ENCODE results near the gene DMBT1.

DMBT1 gene

DNA sequence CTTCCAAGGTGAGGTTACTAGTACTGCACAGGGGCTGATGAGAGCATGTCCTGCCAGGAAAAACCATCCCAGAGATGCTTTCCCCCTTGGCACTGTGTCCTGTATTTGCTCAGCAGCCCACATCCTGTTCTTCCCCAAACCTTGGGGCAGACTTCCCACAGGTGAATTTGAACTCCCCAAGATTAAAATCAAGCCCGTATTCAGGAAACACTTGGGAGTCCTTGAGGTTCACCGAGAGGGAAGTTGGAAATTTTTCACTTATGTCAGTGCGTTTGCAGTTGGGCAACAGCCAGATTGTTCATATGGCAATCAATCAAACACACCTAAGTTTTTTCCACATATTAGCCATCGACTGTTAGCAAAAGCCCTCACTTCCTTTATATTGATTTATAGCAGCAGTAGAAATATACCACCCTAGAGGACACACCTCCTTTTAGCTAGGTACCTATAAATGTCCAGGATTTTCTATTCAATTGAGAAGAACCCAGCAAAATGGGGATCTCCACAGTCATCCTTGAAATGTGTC, at the start of gene DMBT1:
DMBT1 (plus strand) TSS at position 476 of the 526 bp plus-strand sequence; CDS start at position 493, 17 bp downstream.
- no peak for DNase-seq (ENCODE audit: low read depth)

DNA sequence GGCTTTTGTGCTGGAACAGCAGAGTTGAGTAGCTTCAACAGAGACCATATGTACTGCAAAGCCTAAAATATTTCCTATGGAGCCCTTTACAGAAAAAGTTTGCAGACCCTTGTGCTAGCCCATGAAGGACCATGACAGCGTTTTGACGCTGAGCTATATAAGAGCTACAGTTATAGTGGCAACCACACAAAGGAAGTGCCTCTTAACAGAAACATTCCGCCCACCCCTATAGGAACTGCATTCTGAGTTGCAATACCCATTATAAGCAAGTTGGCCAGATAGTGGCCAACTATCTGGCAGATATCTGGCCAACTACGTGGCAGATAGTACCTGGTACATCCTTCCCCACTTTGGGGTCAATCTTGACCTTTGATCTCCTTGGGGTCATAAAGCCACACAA, 47.5 kb upstream of the DMBT1 start:
- DNase-seq (ENCODE audit: low read depth): no peak

DNA sequence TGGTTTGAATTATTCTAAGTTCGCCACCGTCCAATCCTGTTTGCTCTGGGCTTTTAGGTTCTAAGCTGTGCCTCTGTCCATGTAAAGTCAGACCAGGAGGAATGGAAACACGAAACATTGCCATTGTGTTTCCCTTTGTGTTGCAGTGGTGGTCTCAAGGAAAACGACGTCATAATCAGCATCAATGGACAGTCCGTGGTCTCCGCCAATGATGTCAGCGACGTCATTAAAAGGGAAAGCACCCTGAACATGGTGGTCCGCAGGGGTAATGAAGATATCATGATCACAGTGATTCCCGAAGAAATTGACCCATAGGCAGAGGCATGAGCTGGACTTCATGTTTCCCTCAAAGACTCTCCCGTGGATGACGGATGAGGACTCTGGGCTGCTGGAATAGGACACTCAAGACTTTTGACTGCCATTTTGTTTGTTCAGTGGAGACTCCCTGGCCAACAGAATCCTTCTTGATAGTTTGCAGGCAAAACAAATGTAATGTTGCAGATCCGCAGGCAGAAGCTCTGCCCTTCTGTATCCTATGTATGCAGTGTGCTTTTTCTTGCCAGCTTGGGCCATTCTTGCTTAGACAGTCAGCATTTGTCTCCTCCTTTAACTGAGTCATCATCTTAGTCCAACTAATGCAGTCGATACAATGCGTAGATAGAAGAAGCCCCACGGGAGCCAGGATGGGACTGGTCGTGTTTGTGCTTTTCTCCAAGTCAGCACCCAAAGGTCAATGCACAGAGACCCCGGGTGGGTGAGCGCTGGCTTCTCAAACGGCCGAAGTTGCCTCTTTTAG, 46.3 kb upstream of the DMBT1 start:
- no peak for DNase-seq (ENCODE audit: low read depth)

DNA sequence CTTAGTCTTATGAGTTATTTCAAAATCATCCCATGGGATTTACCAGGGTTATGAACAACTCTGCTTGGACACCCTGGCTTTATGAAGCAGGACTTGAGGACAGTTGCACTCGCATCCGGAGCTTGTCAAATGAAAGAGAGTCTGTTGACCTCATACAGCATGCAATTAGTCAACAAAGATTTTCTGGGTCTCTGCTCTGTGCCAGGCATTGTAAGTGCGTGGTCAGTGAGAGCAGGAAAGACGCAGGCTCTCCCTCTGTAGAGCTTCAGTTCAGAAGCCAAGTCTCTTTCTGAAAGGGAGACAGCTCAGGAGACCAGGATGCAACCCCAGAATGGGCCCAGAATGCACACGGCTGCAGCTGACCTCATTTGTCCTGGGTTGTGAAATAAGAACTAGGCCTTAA, 45.5 kb upstream of the DMBT1 start:
- no peak for DNase-seq (ENCODE audit: low read depth)

DNA sequence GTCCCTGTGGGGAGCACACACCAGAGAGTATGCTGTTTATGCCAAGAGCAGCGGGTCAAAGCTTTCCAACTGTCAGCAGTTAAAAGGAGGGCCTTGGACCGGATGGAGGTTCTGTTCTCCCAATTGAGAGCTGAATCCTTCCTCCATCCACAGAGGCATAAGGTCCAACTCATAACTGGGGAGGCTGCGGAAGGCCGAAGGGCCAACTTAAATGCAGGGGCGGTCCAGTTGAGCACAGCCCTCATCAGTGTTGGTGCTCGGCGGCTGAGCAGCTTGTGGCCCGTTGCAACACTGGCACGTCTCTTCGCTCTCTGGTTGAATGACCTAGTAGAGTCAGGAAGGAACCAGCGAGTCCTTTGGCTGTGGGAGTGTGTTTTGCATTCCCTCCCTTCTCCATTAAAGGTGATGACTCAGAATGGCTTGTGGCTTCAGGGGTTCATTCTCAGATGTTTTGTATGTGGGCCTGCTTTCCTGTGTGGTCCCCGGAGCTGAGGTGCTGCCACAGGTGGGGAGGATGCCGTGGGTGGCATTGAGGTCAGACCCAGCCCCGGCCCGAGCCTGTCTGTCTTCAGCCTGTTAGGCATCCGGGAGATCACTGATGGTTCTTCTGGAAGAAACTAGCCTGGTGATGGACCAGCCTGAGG, 44.8 kb upstream of the DMBT1 start:
- peak; percentile 54 for DNase-seq (ENCODE audit: low read depth)

DNA sequence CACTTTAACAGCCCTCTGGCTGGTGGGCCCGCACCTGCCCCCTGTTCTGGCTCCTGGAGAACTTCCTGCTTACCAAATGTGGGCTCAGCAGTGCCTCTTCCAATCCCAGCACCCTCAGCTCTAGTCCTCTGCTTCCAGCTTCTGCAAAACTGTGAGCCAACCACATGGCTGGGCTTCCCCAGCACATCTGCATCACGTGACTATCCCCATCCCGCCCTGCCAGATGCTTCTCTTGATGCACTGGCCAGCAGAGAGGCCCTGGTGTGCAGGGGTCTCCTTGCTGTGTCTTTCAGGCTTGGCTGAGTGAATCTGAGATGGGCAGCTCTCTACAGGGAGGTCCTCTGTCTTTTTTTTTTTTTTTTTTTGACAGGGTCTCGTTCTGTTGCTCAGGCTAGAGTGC, 43.8 kb upstream of the DMBT1 start:
- DNase-seq (ENCODE audit: low read depth): no peak

DNA sequence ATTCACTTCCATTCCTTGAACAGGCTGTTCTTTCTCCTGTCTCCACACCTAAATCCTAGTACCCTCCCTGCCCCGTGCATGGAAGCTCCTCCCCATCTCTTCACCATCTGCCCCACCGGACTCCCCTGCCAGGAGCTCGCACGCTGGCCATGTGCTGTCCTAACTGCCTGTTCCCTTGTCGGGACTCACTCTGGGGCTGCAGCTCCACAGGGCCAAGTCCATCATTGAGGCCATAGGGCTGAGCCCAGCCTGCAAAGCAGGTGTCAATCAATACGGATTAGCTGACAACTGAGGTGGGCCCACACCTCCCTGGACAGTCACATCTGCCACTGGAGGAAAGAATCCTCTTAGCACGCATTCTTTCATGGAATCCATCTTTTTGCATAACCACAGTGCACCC, 41.4 kb upstream of the DMBT1 start:
- DNase-seq (ENCODE audit: low read depth): no peak

DNA sequence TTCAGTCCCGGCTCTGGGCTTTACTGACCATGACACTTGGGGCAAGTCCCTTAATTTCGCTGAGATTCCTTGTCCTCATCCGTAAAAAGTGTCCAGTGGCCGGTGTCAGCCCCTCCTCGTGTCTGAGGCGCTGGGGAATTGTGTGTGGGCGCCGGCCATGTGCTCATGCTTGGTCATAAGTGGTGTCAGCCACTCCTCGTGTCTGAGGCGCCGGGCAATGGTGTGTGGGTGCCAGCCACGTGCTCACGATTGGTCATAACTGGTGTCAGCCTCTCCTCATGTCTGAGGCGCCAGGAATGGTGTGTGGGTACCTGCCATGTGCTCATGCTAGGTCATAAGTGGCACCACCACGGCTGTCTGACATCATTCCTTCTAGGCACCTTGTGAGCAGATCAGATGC, 40.7 kb upstream of the DMBT1 start:
- no peak for DNase-seq (ENCODE audit: low read depth)

DNA sequence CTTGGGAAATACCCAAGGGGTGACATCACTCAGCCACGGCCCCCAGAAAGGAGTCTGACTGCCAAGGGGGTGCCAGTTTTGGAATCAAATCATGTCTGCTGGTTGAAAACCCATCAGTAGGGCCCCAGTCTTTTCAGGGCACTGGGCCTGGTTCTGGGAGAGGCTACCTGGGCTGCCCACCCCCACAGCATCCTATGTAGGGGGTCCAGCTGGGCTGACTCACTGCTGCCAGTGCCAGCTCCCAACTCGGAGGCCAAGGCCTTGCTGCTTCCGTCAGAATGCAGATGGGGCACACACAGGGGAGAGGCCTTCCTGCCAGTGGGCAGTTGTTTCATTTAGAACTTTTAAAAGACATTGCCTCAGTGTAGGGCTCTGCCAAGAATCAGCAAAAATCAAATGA, 39.5 kb upstream of the DMBT1 start:
- DNase-seq (ENCODE audit: low read depth): no peak

DNA sequence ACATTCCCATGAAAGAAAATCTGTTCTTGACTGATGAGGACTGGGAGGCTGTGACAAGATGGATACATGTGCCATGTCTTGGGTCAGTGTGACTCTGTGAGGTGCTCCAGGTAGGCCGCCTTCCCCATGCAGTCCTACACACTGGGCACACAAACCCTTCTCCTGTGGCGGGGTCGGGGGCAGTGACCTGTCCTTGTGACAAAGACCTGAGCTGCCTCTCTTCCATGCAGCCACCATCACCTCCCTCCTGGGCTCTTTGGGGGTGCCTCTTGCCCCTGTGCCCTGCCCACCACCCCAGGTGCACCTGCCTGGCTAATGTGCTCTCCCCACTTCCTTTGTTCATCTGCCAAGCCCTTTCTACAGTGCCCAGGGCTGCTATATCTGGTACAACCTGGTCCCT, 35.7 kb upstream of the DMBT1 start:
- DNase-seq (ENCODE audit: low read depth): no peak

DNA sequence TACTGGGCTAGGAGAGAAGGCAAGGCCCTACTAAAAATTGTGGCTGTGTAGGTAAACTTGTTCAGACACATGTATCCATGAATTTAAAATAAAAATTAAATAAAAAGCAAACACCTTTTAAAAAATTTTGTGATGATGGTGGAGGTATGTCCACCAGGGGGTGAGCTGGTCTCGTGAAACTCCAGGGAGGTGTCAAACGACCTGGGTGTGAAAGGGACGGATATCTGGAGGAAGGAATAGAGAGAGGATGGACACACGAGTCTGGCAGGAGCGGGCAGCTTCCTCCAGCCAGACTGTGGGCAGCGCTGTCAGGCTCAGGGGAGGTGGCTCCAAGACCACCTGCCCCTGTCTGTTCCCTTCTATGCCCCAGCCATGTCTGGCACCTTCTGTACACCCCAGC, 34.8 kb upstream of the DMBT1 start:
- no peak for DNase-seq (ENCODE audit: low read depth)

DNA sequence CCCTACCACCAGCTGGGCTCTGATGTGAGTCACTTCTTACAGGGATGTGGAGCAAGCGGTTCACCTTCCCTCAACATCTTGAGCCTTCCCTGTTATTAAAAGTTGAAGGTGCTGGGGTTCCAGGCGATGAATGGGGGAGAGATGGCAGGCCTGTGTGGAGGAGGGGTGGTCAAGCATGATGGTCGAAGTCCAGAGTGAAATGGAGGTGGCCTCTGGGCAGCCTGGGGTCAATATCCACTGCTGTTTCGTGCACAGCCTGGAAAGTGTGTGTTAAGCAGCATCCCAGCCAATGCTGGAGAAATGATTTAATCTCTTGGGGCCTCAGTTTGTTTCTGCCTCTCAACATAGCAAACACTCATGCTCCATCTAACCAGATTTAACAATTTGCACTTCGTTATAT, 33.7 kb upstream of the DMBT1 start:
- DNase-seq (ENCODE audit: low read depth): no peak

DNA sequence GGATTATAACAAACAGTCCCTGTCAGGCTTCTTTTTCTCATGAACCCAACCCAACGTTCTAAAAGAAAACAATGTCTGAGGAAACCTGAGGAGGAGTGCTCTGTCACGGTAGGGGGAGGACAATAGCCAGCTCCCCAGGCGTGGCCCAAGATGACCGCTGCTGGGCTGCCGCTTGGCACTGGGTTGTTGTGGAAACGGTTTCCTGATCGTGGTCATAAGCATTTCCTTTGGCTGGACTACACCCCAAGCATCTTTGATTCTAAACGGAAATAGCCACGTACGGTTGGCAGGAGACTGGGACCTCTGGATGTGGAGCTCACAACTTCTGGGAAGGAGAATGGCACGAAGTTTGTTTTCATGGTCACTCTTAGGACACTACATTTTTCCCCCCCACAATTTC, 30.4 kb upstream of the DMBT1 start:
- no peak for DNase-seq (ENCODE audit: low read depth)

DNA sequence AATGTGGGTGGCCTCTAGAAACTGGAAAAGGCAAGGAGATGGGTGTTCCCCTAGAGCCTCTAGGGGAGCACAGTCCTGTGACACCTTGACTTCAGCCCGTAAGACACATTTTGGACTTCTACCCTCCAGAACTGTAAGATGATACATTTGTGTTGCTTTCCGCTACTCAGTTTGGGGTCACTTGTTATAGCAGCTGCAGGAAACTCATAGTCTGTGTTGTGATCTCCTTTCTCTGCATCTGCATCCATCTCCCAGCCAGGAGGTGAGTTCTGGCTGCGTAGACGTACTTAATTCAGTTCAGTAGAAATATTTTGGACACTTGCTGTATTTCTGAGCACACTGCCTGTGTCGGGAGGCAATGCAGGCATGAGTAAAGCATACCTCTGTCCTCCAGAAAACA, 29.3 kb upstream of the DMBT1 start:
- no peak for DNase-seq (ENCODE audit: low read depth)

DNA sequence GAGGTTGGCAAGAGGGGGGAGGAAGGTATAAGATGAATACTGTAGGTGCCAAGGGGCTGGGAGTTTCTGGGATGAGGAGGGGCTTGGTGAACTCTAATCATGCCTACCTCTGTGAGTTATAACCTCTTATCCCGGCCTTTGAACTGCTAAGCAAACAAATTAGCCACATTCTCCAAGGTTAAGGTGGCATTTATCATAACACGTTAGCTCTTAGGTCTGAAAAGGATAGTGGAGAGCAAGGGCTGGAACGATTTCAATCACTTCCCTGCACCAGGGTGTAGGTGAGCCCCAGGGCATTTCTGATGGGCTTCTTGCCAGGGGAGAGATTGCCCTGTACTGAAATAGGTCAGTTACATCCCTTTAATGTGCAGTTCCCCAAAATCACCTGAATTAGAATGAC, 28.6 kb upstream of the DMBT1 start:
- no peak for DNase-seq (ENCODE audit: low read depth)

DNA sequence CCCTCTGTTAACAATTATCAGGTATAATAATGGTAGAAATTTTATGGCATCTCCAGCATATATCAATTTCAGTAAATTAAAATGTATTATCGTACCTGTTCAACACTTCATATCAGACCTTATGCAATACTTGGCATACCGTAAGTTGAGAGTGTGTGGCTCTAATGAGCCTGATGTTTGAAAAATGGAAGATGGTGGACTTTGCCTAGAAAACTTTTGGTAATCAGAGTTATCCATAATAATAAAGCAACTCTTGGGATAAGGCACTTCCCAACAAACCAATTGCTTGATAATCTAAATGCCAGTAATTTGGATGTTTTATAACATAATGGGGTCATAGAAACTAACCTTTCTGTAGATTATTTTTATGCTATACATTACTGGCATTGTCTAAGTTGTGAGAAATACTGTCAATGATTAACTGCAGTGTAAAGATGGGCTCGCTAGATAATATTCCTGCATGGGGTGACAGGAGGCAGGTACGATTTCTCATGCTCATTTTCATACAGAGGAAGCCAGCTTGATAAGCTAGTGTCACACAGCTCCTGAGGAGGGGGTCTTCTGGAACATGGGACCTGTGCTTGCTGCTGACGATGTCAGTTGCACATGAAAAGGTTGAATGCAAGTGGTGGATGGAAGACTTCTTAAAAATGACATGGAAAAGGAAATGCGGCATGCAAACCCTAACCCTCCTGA, 27.8 kb upstream of the DMBT1 start:
- DNase-seq (ENCODE audit: low read depth): no peak

DNA sequence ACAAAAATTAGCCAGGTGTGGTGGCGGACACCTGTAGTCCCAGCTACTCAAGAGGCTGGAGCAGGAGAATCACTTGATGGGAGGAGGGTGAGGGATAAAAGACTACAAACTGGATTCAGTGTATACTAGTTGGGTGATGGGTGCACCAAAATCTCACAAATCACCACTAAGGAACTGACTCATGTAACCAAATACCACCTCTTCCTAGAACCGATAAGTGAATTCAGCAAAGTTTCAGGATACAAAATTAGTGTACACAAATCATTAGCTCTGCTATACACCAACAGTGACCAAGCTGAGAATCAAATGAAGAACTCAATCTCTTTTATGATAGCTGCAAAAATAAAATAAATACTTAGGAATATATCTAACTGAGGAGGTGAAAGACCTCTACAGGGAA, 23.0 kb upstream of the DMBT1 start:
- no peak for DNase-seq (ENCODE audit: low read depth)

DNA sequence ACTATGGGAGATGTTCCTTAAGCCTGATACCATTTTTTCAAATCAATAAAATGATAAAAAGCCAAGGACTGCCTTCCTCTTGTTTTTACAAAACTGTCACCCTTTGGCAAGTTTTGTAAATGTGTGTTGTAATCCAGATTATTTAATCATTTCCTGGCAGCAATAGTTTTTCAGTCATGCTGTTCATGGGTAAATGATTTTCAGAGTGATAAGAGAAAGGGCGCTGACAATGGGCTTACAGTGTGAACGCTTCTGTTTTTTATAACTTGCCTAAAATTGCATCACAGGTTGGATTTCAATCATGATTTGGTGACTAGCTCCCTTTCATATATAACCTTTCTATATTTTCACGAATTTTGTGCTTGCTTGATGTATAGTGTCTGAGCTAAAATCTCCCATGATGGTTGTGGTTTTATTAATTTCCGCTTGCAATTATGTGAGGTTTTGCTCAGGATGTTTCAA, 19.0 kb upstream of the DMBT1 start:
- no peak for DNase-seq (ENCODE audit: low read depth)

DNA sequence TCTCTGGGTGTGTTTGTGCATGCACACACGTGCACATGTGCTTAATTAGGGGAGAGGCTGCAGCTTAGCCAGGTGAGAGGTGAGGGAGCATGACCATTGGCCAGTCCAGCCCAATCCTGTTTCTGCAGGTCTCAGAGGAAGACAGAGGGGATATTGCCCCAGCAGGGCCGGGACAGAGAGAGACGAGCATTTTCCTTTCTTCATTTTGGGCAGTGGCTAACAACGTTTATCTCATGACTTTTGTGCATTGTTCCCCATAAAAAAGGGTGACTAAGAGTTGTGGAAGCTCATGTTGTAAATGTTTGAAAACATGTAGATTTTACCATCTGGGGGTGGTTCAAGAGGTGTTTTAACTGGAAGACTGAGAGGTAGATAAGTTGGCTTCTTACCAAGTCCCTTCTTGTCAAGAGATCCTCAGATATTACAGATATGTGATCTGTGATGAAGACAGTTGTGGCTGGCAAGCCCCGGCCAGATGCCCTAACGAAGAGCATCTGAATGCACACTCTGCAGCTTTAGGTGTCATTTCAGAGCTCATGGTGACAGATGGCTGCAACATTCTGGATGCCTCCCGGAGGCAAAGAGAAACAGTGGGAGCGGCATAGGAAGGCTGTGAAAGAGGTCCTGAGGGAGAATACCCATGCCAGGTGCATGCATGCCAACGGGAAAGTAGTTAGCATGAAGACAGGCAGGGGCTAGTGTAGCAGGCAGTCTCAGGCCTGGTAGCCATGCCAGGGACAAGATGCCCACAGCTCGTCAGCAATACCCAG, 16.7 kb upstream of the DMBT1 start:
- no peak for DNase-seq (ENCODE audit: low read depth)

DNA sequence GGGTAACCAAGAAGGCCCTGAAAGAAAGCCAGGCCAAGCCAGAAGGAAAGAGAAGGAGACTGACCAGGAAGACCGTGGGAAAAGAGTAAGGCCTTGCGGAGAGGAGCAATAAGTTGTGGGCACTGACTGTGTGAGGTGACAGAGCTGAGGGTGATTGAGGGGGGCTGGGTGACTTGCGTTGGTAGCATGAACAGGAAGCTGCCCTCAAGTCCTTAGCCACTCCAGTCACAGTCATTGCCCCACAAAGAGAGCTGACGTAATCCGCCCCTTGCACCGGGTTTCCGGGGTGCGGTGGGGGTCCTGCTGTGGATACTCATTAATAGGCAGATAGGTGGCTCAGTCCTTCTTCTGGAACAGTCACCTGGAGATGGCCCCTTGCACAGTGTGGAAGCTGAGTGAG, 16.1 kb upstream of the DMBT1 start:
- no peak for DNase-seq (ENCODE audit: low read depth)

DNA sequence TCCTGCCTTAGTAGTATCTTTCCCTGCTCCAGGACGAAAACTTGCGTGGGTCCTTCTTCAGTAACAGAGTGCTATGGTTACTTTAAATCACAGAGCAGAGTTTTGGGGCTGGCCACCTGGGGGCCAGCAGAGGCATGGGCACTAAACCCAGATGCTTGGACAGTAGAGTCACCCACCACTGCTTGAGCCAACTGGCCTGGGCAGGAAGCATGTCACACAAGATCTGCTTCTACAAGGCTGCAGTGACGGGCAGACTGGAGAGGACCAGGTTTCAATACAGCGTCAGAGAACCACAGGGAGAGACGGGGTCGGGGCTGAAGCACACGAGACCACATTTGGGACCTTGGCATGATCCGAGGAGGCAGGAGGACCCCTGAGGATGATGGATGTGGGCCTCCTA, 14.3 kb upstream of the DMBT1 start:
- no peak for DNase-seq (ENCODE audit: low read depth)

DNA sequence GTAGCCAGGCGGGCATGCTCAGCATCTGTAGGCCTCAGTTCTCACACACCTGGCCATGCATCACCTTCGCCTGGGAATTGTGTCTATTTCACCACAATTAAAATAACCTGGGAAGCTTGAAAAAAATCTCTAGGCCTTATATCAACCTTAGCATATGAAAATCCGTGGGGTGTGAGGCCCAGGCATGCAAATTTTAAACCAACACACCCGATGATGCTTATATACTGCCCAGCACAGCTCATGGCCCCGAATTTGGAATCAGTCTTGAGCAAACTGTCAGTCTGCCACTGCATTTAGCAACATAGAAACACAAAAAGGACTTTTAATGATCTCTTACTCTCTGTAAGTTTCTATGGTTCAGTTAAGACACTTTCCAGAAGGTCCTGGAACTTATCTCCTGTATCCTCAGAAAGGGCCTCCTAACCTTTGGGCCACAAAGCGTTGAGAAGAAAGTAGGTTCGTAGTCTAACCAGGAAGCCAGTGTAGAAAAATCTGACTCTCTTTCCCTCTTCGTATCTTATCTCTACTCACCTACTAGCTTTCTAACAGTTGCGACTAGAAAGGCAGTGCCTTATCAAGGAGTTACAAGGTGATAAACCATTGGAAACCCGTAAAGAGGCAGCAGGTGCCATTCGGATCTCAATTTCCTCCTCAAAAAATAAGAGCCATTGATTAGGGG, 12.0 kb upstream of the DMBT1 start:
- no peak for DNase-seq (ENCODE audit: low read depth)

Data from activated T-helper 1 cell treated with Interleukin-2 at 50 U/mL for 16 hours (primary cell).